GM18507 (cell line): Measurements from ENCODE around the gene ARHGEF7.

Experiments used
- DNase-seq: peaks from one replicate; pipeline ENCODE4 v3.0.0; 2011; ENCODE audit warnings: low read depth; ENCODE audit not compliant: insufficient read length; ENCODE audit errors: extremely low spot score
- FAIRE-seq: peaks from 2 replicates; lab custom pipeline; 2011; peaks lifted over from hg19 to GRCh38; lab: Jason Lieb, UNC

Gene ARHGEF7

DNA sequence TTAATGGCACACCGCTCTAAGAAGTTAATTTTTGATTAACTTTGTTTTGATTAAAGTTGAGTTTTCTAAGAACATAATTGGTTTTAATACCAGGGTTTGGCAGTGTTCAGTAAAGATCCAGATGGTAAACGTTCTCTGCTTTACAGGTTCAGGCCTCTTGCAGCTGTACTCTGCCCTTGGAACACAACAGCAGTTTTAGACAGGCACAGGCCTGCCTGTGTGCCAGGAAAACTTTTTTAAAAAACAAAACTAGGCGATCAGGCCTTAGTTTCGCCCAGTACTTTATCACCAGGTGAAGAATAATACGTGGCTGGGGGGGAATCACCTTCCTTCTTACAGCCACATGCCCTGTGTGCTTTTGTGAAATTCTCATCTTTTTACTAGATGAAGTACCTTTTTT, 167.3 kb downstream of the ARHGEF7 start:
- FAIRE-seq (no peak), DNase-seq (no peak)

DNA sequence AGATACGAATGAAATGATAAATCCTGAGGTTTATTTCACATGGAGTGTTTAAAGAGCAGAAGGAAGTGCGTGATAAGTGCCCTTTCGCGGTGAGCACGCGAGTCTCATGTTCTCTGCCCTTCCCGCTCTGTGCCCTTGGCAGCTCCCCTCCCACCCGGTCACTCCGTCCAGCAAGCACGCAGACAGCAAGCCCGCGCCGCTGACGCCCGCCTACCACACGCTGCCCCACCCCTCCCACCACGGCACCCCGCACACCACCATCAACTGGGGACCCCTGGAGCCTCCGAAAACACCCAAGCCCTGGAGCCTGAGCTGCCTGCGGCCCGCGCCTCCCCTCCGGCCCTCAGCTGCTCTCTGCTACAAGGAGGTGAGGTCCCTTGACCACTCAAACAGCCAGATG, 167.9 kb downstream of the ARHGEF7 start:
- FAIRE-seq (no peak), DNase-seq (no peak)

DNA sequence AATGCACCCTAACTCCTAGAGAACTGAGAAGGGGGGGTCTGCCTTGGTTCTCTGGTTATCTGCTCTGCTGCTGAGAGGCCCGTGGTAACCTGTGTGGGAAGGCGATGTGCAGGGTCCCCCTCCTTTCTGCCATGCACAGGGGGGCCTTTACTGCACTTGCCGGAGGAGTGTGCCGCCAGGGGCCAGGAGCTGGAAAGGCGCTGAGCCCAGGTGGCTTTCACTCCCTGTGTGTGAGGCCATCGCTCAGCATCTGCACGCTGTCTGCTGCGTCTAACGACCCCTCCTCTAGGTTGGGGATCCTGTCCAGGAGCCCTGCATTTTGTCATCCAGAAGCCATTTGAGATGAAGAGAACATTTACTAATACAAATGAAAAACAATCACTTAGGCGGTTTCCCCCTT, 168.3 kb downstream of the ARHGEF7 start:
- no peak for DNase-seq
- FAIRE-seq = no peak

DNA sequence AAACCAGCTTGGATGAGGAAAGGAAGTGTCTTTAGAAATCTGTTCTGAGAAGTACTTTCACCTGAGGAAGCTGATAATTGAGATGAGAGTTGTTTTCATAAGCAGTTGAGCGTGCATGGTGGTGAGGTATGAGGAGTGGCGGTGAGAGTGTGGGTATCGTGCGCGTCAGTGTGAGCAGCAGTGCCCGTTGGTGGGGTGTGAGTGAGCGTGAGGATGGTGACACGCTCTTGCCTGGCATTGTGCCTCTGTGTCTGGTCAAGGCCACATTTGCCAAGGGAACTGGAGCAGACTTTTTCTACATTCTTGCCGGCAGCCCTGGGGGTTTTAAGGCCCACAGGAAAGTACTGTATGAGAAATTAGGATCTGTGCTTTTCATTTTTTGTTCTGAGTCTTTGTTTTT, 168.9 kb downstream of the ARHGEF7 start:
- no peak for DNase-seq
- no peak for FAIRE-seq

DNA sequence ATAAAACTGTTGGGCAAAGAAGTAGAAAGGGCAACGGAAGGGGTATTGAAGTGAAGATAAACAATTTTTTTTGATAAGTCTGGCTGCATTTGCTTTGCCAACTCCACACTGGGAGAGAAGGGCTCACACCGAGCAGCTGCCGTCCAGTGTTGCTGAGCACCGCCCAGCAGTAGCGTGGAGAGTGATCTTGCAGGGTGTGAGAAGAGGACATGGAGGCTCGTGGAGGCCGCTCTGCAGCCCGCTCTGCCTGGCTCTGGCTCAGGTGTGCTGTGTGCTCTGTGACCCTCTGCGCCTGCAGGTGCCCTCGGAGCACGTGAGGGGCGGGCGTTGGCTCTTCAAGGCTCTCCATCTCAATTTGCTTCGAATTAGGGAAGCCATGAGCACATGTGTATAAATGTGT, 169.5 kb downstream of the ARHGEF7 start:
- FAIRE-seq = no peak
- no peak for DNase-seq

DNA sequence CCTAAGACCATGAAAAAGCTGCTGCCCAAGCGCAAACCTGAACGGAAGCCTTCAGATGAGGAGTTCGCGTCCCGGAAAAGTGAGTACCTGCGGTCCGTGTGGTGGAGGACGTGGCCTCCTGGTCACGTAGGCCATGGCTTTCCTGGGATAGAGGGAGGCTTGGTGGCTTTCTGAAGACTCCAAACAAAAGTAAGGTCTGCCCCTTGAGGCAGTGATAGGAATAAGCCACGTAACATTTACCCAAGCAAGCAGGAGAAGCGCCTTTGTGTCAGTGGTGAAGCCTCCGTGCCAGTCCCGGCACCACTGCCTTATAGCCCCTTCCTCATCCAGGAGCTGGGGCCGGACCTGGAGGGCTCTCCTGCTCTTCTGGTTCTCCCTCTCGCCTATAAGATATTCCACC, 171.1 kb downstream of the ARHGEF7 start:
- no peak for DNase-seq
- FAIRE-seq = no peak

DNA sequence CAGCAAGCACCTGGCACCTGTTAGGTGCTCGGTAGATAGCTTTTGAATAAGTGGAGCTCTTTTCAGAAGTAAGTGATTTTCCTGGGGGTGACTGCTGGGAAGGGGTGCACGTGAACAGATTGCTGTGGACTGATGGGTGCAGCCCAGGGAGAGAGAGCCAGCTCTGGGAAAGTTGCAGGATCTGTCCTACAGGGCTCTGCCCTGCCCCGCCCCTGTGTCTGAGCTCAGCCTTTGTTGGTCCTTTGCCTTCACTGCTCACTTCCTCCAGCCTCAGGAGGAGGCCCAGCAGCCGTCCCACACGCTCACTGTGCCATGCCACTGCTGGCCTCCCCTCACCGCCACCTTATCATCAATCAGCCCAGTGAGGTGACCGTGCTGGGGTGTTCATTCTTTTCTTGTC, 171.6 kb downstream of the ARHGEF7 start:
- no peak for FAIRE-seq

DNA sequence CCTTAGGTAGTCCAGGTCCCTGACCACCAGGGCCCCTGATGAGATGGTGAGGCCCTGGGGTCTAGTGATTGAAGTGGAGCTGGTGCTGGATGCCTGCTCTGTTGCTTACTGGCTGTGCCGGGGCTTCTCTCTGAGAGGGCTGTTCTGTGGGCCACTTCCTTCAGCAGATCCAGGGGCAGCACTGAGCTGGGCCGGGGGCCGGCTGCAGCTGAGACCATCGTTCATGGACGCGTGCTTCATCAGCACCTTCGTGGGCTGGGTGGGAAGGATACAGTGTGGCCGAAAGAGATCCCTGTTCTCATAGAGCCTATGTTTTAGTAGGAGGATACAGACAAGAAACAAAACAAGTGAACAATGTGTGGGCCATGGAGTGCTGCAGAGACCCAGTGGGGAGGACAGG, 172.1 kb downstream of the ARHGEF7 start:
- DNase-seq (no peak), FAIRE-seq (no peak)

More for the DNA sequence above, 171.6 kb downstream of the ARHGEF7 start:
- no peak for DNase-seq

DNA sequence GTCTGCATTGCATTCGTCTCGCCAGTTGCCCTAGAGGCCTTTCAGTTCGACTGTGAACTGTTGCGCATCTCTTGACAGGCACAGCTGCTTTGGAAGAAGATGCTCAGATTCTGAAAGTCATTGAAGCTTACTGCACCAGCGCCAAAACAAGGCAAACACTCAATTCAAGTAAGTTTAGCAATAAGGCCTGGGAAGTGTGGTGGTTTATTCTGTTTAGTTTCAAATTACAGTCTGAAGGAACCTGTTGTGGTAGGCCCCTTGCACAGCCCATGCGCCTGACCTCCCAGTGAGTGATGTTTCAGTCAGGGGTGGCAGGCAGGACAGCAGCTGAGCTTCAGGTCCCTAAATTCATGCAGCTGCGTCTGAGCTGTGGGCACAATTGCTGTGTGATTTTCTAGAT, 173.2 kb downstream of the ARHGEF7 start:
- DNase-seq = no peak
- FAIRE-seq = no peak

DNA sequence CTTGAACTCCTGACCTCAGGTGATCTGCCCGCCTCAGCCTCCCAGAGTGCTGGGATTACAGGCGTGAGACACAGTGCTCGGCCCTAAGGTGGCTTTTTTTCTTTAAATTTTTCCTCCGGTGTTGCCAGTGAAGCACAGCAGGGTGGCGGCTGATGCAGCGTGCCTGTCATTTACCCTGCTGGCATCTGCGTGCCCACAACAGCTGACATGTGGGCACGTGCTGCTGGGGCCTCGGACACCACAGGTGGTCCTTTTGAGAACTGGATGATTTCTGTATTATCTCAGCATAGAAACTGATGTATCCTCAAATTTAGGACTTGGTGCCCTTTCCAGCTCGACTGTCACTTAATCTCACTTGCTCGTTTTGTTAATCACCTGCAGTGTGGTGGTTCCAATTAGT, 174.1 kb downstream of the ARHGEF7 start:
- DNase-seq (no peak), FAIRE-seq (no peak)

DNA sequence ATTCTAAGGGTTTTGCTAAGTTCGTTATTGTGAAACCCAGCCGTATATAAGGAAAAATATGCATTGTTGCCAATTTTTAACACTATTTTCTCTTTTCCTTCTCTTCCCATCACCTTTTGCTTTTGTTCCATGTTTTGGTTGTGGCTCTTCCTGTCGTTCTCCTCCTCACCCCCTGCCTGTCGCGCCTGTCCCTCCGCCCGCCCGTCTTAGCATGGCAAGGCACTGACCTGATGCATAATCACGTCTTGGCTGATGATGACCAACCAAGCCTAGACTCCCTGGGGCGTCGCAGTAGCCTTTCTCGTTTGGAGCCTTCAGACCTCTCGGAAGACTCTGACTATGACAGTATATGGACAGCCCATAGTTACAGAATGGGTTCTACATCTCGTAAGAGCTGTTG, 176.8 kb downstream of the ARHGEF7 start:
- DNase-seq = no peak
- no peak for FAIRE-seq

DNA sequence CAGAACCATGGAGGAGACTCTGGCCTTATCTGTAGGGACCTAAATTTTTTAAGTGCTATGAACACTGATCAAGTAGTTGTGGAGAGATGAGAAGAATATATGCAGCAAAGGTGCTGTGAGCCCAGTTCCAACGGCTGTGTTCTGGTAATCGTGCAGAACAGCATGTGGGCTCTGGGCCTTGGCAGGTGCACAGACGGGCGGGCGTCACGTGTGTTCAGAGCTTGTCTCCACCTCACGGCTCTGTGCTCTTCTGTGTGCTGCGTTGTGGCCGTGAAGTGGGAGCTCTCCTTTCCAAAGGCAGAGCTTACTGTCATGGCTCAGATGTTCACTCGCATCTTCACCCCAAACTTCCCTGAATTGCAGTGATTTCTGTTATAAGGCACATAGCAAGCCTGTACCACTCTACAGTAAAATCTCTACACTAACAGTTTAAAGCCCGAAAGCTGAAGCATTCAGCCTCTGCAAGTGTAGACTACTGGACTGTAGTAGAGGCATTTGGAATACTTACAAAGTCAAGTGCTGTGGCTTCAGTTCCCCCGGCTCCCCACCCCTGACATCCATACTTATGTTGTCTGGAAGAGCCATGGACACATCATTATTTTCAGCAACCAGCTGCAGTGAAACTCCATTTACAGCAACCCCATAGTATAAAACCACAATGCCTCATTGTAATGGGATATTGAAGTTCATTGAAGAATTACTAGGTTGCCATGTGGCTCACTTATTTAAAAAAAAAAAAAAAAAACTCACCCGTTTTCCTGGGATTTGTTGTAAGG, 177.8 kb downstream of the ARHGEF7 start:
- FAIRE-seq (no peak), DNase-seq (no peak)

DNA sequence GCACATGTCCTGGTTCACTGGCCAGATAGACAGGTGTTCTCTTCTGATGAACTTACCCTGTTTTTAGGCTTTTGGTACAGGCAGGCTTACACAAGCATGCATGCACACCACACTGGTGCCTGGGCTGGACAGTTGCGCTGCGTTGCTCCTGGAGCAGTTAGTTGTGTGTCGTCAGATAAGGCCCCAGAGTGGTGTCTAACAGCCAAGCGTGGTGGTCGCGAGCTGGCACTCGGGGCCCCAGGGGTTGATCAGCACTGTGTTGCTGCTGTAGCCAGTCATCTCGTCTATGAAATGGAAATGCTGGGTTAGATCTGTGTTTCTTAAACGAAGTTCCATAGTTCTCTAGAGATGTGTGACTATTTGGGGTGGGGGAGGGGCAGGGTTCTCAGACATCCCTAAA, 180.8 kb downstream of the ARHGEF7 start:
- no peak for DNase-seq
- FAIRE-seq = no peak

DNA sequence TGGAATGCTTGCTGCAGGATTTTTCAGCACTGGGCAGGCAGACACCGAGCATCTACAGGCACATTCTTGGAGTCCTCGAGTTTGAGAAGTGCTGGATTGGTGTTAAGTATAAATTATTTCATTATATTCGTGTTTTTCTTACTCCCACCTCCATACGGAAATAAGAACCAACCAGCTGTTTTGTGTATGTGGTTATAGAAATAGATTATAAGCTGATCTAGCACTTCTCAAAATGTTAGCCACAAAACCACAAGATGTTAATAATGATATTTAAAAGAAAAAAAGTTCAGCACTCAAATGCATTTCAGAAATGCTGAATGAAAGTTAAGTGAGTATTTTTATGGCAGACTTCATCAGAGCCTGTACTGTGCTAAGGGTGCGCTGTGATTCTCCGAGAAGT, 181.3 kb downstream of the ARHGEF7 start:
- no peak for FAIRE-seq
- no peak for DNase-seq

DNA sequence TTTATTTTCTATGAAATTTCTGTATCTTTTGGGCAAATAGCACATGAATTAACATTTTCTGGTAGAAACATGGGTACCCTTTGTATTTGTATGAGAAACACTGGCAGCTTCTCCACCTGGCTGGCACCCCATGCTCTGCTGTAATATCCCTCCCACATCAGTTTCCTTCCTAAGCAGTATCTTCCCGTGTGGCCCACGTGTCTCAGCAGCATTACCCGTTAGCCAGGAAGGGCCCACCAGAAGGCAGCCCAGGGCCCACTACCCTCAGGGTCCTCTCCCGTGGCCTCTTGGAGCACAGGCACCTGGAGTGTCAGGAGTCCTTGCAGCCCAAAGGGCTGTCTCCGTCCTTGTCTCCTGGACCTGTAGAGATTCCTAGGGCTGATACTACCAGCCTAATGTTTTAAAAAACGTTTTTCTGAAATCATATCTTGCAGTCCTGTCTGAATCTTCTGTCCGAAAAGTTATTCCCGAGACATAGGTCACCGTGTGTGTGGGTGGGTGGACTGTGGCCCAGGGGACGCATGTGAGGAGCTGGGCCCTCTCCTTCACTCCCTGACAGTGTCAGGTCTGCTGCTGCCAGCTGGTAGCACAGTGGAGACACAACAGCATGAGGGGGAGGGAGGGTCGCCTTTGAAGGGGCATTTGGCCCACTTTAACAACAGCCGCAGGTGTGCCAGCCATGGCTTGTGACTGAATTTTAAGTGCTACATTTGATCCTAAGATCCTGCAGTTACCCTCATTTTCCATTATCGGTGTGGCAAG, 183.3 kb downstream of the ARHGEF7 start:
- no peak for DNase-seq
- no peak for FAIRE-seq

DNA sequence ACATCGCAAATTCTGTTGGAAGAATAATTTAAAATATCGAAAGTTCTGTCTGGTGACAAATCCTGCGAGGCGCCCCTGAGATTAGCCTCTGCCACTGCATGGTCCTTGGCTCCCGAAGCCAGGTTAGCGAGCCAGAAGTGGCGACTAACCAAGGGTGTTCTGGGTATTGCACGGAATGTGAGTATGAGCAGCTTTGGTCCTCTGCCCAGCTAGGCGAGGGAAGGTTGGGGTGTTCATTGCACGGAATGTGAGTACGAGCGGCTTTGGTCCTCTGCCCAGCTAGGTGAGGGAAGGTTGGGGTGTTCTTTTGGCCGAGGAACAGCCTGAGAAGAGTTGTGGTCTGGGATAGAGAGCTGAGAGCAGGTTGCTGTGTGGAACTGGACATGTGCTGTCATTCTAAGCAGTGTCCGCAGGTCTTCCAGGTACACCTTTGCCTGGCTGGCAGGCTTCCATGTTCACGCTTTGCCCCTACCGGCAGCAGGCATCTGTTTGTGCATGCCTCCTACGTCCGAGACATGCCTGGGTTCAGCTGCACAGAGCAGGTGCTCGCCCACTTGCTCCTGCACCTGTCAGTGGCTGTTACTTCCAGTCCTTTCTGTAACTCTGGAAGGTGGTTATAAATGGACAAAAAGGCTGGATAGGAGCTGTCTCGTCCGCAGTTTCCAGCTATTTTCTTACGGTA, 187.1 kb downstream of the ARHGEF7 start:
- DNase-seq = no peak

DNA sequence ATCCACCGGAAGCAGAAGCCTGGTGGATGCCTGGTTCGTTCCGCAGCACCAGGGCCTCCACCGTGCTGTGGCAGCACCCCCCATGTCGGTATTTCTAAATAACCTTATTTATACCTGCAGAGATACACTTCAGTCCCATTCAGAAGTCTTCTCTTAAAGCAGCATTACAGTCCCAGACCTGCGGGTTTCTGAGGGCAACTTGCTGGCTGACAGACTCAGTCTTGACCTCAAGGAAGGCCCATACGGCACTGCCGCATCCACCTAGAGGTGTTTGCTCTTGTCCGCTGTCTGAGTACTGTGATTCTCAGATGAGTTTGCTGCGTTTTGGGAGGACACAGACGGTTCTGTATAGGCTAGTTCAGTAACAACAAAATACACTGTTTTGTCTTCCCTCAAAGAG, 188.4 kb downstream of the ARHGEF7 start:
- DNase-seq (no peak), FAIRE-seq (no peak)

More for the DNA sequence above, 187.1 kb downstream of the ARHGEF7 start:
- no peak for FAIRE-seq

DNA sequence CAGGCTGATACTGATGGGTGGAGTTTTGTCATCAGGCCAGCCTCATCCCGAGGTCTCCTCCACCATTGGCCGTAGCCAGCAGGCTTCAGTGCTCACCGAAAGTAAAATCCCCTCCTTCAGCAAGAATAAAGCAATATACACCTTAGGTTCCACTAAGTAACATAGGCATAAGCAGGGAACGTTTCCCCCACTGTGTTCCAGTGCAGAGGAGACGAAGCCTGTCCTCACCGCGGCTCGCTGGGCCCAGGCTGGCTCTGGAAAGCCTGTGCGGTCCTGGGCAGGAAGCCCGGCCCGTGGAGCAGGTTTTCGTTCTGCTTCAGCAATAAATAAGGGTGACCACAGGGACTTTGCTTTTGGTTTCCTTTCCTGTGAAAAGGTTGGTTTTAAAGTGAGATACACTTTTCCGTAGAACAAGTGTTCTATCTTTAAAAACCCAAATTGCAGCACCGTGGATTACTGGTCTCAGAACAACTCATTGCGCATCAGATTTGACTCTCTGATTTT, 189.0 kb downstream of the ARHGEF7 start:
- FAIRE-seq = peak; percentile 94
- DNase-seq = peak; percentile 60

DNA sequence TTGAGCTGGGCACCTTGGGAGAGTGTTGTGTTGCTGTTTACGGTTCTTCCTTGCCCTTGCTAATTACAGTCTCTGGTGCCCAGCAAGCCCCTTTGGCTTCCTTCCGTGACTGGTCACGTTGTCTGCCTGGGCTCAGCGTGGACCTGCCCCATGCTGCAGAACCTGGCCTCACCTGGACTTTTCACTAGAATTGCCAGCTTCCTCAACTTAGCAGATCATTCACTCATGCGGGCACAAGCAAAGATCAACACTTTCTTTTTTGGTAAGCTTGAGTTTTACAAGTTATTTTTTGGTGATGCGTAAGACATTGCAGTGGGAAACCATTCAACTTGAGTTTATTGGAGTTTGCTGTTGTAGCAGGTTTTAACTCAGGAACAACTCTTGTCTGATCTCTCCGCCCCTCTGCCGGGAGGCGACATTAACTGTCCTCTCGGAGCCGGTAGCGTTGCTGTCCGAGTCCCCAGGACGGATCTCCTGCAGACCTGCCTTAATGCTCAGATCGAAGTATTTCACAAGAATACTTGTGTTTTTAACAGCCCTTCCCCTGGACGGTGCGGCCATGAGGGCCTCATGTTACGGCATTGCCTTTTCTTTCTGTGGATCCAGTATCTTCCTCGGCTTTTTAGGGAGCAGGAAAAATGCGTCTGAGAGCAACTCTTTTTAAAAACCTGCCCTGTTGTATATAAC, 189.6 kb downstream of the ARHGEF7 start:
- FAIRE-seq (no peak), DNase-seq (no peak)
